ENCODE results near the gene SYNJ2.

DNA sequence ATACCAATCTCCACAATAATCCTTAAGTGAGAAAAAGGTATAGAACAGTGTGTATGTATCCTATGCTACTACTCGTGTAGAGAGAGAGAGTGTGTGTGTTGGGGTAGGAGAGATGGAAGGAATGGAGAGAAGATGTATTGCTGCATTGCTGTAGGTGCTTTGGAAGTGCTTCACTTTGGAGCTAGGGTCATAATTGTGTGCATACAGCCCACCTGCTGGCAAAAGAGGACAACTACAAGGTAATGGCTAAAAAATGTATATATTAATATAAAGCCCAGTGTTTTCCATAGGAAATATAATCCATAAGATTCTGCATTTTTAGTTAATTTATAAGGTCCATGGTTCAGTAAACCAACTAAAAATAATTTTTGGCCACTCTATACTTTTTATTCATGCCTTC, 150.3 kb downstream of the SYNJ2 start:
- TF ChIP-seq, protein P1, sequence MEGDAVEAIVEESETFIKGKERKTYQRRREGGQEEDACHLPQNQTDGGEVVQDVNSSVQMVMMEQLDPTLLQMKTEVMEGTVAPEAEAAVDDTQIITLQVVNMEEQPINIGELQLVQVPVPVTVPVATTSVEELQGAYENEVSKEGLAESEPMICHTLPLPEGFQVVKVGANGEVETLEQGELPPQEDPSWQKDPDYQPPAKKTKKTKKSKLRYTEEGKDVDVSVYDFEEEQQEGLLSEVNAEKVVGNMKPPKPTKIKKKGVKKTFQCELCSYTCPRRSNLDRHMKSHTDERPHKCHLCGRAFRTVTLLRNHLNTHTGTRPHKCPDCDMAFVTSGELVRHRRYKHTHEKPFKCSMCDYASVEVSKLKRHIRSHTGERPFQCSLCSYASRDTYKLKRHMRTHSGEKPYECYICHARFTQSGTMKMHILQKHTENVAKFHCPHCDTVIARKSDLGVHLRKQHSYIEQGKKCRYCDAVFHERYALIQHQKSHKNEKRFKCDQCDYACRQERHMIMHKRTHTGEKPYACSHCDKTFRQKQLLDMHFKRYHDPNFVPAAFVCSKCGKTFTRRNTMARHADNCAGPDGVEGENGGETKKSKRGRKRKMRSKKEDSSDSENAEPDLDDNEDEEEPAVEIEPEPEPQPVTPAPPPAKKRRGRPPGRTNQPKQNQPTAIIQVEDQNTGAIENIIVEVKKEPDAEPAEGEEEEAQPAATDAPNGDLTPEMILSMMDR (IDR thresholded peaks at IDR 0.05; ENCODE audit: low read depth, low read length), result peak; percentile 66
- TF ChIP-seq POLR2A (IDR thresholded peaks at IDR 0.05; ENCODE audit: extremely low read depth, insufficient read length), result no peak

Data from NB4 (cell line).